Measurements from ENCODE around the gene PLS3.

DNA sequence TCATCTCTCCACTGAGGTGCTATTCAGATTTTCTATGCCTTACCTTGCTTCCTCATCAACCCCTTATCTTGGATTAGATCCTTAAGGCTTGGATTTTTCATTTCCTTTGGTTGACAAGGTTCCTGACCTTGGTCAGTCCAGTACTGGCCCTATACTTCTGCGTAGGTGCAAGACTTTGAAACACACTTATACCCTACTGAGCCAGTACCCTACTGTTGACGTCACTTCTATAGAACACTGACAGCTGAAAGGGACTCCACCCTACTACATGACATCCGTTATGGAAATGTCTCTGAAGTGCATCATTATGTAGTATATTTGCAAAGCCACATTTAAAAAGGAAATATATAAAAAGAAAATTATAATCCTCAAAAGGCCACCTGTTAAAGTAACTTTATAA, 12.0 kb upstream of the PLS3 start:
- TF ChIP-seq, protein P1, sequence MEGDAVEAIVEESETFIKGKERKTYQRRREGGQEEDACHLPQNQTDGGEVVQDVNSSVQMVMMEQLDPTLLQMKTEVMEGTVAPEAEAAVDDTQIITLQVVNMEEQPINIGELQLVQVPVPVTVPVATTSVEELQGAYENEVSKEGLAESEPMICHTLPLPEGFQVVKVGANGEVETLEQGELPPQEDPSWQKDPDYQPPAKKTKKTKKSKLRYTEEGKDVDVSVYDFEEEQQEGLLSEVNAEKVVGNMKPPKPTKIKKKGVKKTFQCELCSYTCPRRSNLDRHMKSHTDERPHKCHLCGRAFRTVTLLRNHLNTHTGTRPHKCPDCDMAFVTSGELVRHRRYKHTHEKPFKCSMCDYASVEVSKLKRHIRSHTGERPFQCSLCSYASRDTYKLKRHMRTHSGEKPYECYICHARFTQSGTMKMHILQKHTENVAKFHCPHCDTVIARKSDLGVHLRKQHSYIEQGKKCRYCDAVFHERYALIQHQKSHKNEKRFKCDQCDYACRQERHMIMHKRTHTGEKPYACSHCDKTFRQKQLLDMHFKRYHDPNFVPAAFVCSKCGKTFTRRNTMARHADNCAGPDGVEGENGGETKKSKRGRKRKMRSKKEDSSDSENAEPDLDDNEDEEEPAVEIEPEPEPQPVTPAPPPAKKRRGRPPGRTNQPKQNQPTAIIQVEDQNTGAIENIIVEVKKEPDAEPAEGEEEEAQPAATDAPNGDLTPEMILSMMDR (conservative IDR thresholded peaks at IDR 0.05; ENCODE audit: low read depth, low read length): no peak
- TF ChIP-seq CEBPB (IDR thresholded peaks at IDR 0.05; ENCODE audit: low read depth, low read length): no peak
- TF ChIP-seq SMC3 (IDR thresholded peaks at IDR 0.05; ENCODE audit: low read depth, low read length): no peak
- no peak for TF ChIP-seq BHLHE40 (IDR thresholded peaks at IDR 0.05; ENCODE audit: low read depth, low read length)
- no peak for TF ChIP-seq ELK1 (IDR thresholded peaks at IDR 0.05; ENCODE audit: borderline replicate concordance, low read depth, low read length)
- TF ChIP-seq POLR2A (IDR thresholded peaks at IDR 0.05; ENCODE audit: low read depth, low read length): no peak
- TF ChIP-seq, protein P2, sequence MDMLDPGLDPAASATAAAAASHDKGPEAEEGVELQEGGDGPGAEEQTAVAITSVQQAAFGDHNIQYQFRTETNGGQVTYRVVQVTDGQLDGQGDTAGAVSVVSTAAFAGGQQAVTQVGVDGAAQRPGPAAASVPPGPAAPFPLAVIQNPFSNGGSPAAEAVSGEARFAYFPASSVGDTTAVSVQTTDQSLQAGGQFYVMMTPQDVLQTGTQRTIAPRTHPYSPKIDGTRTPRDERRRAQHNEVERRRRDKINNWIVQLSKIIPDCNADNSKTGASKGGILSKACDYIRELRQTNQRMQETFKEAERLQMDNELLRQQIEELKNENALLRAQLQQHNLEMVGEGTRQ (IDR thresholded peaks at IDR 0.05; ENCODE audit: low read depth, low read length): no peak
- no peak for TF ChIP-seq RFX5 (IDR thresholded peaks at IDR 0.05; ENCODE audit: low read depth, low read length)
- TF ChIP-seq NFE2L2 (IDR thresholded peaks at IDR 0.05; ENCODE audit: low read depth, low read length): no peak
- TF ChIP-seq CHD1 (IDR thresholded peaks at IDR 0.05; ENCODE audit: low read depth, low read length): no peak
- no peak for TF ChIP-seq RCOR1 (IDR thresholded peaks at IDR 0.05; ENCODE audit: insufficient replicate concordance, low read length)
- no peak for TF ChIP-seq RAD21 (IDR thresholded peaks at IDR 0.05; ENCODE audit: low read length)
- no peak for TF ChIP-seq MXI1 (IDR thresholded peaks at IDR 0.05; ENCODE audit: borderline replicate concordance, low read depth, low read length)
- TF ChIP-seq MAZ (IDR thresholded peaks at IDR 0.05; ENCODE audit: borderline replicate concordance, low read depth, low read length): no peak

Measured in IMR-90 (cell line).